Kidney (tissue), 14 donors: ENCODE measurements around the gene GNA14. TPM values are rescaled to one million over a fixed set of nuclear protein-coding genes. Genes with fewer than 3 reads are reported as not detected.
"Not testable (repeated sequence)": the region's sequence is repeated elsewhere in the genome, so short reads cannot be mapped to it uniquely, and the experiment has no call there.

Source experiments
- DNase-seq, 5 donors: peaks; one replicate each; pipeline ENCODE4 v3.0.0-alpha.2; 2013 to 2020
- FAIRE-seq: peaks from 2 replicates; lab custom pipeline; 2012; peaks lifted over from hg19 to GRCh38; lab: Jason Lieb, UNC
- H3K27ac ChIP-seq, 2 donors: one replicate each; pipeline ENCODE4 v1.7.0; 2013; ENCODE audit warnings: low read depth in 2 of 2, low read length in 2 of 2, inconsistent platforms in 1 of 2
- H3K27me3 ChIP-seq: one replicate; pipeline ENCODE4 v1.7.1; 2013; ENCODE audit warnings: low read length, inconsistent platforms; ENCODE audit not compliant: control insufficient read depth, insufficient read depth
- H3K36me3 ChIP-seq, 3 donors: one replicate each; pipeline versions ENCODE4 v1.7.0 to v1.7.1; 2013; ENCODE audit warnings: low read length in 3 of 3, control low read depth in 1 of 3, inconsistent platforms in 1 of 3; ENCODE audit not compliant: insufficient read depth in 3 of 3, control insufficient read depth in 2 of 3
- H3K4me1 ChIP-seq, 3 donors: one replicate each; pipeline versions ENCODE4 v1.7.0 to v1.7.1; 2013; ENCODE audit warnings: low read length in 3 of 3, inconsistent platforms in 1 of 3, low read depth in 1 of 3; ENCODE audit not compliant: control insufficient read depth in 2 of 3, insufficient read depth in 2 of 3
- H3K4me3 ChIP-seq, 3 donors: one replicate each; pipeline versions ENCODE4 v1.7.0 to v1.8.1; 2013; ENCODE audit warnings: low read length in 3 of 3, control low read depth in 1 of 3, inconsistent platforms in 1 of 3
- H3K9ac ChIP-seq, 3 donors: one replicate each; pipeline versions ENCODE4 v1.7.0 to v1.7.1; 2013; ENCODE audit warnings: low read length in 3 of 3, control low read depth in 1 of 3, inconsistent platforms in 1 of 3
- H3K9me3 ChIP-seq, 3 donors: one replicate each; pipeline versions ENCODE4 v1.7.0 to v1.7.1; 2013; ENCODE audit warnings: low read length in 3 of 3, control low read depth in 1 of 3, inconsistent platforms in 1 of 3; ENCODE audit not compliant: control insufficient read depth in 2 of 3, insufficient read depth in 1 of 3
- CTCF ChIP-seq: IDR thresholded peaks from 3 replicates; pipeline ENCODE4 v1.5.1; 2012; ENCODE audit warnings: mild to moderate bottlenecking, moderate library complexity, borderline replicate concordance; ENCODE audit not compliant: insufficient read depth; ENCODE audit errors: extremely low read depth
- intact Hi-C: fragments of 100-400 bp; cut with DNase I; formaldehyde crosslinking; loops from one replicate; pipeline ENCODE4 v1.11.1; 2022
- polyA plus RNA-seq: library from polyadenylated mRNA; stranded (reverse); fragments of 350-450 nt; fragmentation: Illumina TruSeq; extraction: RNeasy Lipid Tissue Mini Kit (QIAGEN cat#74804); gene quantifications from one replicate; pipeline ENCODE4 v1.2.3, GENCODE V29; 2014; ENCODE audit warnings: low read depth, low replicate concordance; ENCODE audit not compliant: insufficient read depth
- total RNA-seq: library from RNA; stranded (reverse); fragmentation: NEBNext Ultra II Directional; extraction: Animal tissue kit (Norgen Biotek cat#: 25700); gene quantifications from one replicate; pipeline ENCODE4 v1.2.1, GENCODE V29; 2021
- donor health status: control.
- donor health status: control.
- donor health status: control.
- donor health status: control.
- donor health status: control.
- donor health status: DM: yes; HTN: yes; CAD: no.
- donor health status: Normal renal cell carcinoma (clear cell type).

The GNA14 gene
- total and polyA plus RNA-seq, 2 donors from 2014 or later, result 6.5 to 10.4 TPM

- Histone ChIP-seq H3K9me3 (no peaks in the 10 kb centered on the region), H3K4me3 (no peak overlapping the region), H3K36me3 (peaks cover 0 to 4% (median 0%) of the 10 kb centered on the region in 3 donors), H3K4me1 (no peaks in the 10 kb centered on the region), H3K9ac (no peak overlapping the region), H3K27ac (no peak overlapping the region), H3K27me3 (no peaks in the 10 kb centered on the region)
- TF ChIP-seq CTCF, result no peak
- DNase-seq, result no peak
- no peak for FAIRE-seq
- intact Hi-C loops, result no loop called here
These were observed 230.6 kb downstream of the GNA14 start for GRCh38 chr9:77417566-77417965.

- H3K4me3 ChIP-seq, H3K27ac ChIP-seq, H3K27me3 ChIP-seq, H3K9ac ChIP-seq, H3K4me1 ChIP-seq, DNase-seq, FAIRE-seq, H3K9me3 ChIP-seq, intact Hi-C loops: not testable (repeated sequence)
- H3K36me3 ChIP-seq, result peaks cover 4 to 15% (median 7%) of the 10 kb centered on the region in 3 donors
These were observed 239.6 kb downstream of the GNA14 start for GRCh38 chr9:77408521-77408920.

GRCh38 chr9:77403239-77403638 lies 244.9 kb downstream of the GNA14 start:
- Histone ChIP-seq H3K9ac (no peak overlapping the region), H3K27ac (no peak overlapping the region), H3K4me3 (no peak overlapping the region), H3K27me3 (no peaks in the 10 kb centered on the region), H3K36me3 (peaks cover 4 to 18% (median 7%) of the 10 kb centered on the region in 3 donors), H3K4me1 (no peaks in the 10 kb centered on the region), H3K9me3 (peaks cover 0 to 3% (median 0%) of the 10 kb centered on the region in 3 donors)
- no peak for FAIRE-seq
- intact Hi-C loops, result no loop called here
- no peak for TF ChIP-seq CTCF
- no peak for DNase-seq

- TF ChIP-seq CTCF, result no peak
- intact Hi-C loops, result no loop called here
- H3K36me3 ChIP-seq, result peaks cover 0 to 13% (median 4%) of the 10 kb centered on the region in 3 donors
- FAIRE-seq (no peak), DNase-seq (no peak)
- H3K4me1 ChIP-seq, result no peaks in the 10 kb centered on the region
- no peaks in the 10 kb centered on the region for H3K9me3 ChIP-seq
- H3K9ac ChIP-seq, result no peak overlapping the region
- H3K4me3 ChIP-seq, result no peak overlapping the region
- H3K27ac ChIP-seq, result no peak overlapping the region
- H3K27me3 ChIP-seq, result no peaks in the 10 kb centered on the region
These were observed 245.8 kb downstream of the GNA14 start for GRCh38 chr9:77402286-77402685.
